ENCODE data around the gene ZNF674. TPM values are rescaled to one million over a fixed set of nuclear protein-coding genes. Genes with fewer than 3 reads are reported as not detected.
"Not testable (repeated sequence)": the region's sequence is repeated elsewhere in the genome, so short reads cannot be mapped to it uniquely, and the experiment has no call there.

The ZNF674 gene
- total RNA-seq, 1 donor from 2014 or later: 3.6 TPM

- no peak for ATAC-seq
Measured at GRCh38 chrX:46569621-46570020, 24.4 kb upstream of the ZNF674 start.

- ATAC-seq: no peak
Measured at GRCh38 chrX:46567388-46567787, 22.2 kb upstream of the ZNF674 start.

GRCh38 chrX:46561824-46562657 lies 16.8 kb upstream of the ZNF674 start:
- ATAC-seq: no peak

- no peak for ATAC-seq
Measured at GRCh38 chrX:46559062-46559461, 13.8 kb upstream of the ZNF674 start.

- ATAC-seq: no peak
Measured at GRCh38 chrX:46554942-46555341, 9.7 kb upstream of the ZNF674 start.

GRCh38 chrX:46553935-46554334 lies 8.7 kb upstream of the ZNF674 start:
- ATAC-seq: no peak

GRCh38 chrX:46551494-46552128 lies 6.4 kb upstream of the ZNF674 start:
- ATAC-seq: no peak

- no peak for ATAC-seq
Measured at GRCh38 chrX:46549914-46550313, 4.7 kb upstream of the ZNF674 start.

GRCh38 chrX:46547857-46548256 lies 2.6 kb upstream of the ZNF674 start:
- no peak for ATAC-seq

- ATAC-seq: not testable (repeated sequence)
Measured at GRCh38 chrX:46544527-46544926, 694 bp downstream of the ZNF674 start.

GRCh38 chrX:46543441-46543840 lies 1.8 kb downstream of the ZNF674 start:
- ATAC-seq: no peak

- no peak for ATAC-seq
Measured at GRCh38 chrX:46531442-46531841, 13.8 kb downstream of the ZNF674 start.

GRCh38 chrX:46530404-46530908 lies 14.8 kb downstream of the ZNF674 start:
- ATAC-seq: not testable (repeated sequence)

- ATAC-seq: not testable (repeated sequence)
Measured at GRCh38 chrX:46529740-46530403, 15.3 kb downstream of the ZNF674 start.

- ATAC-seq: not testable (repeated sequence)
Measured at GRCh38 chrX:46528640-46529039, 16.6 kb downstream of the ZNF674 start.

- no peak for ATAC-seq
Measured at GRCh38 chrX:46506076-46506475, 39.1 kb downstream of the ZNF674 start.

- ATAC-seq: no peak
Measured at GRCh38 chrX:46502848-46503247, 42.4 kb downstream of the ZNF674 start.

- ATAC-seq: no peak
Measured at GRCh38 chrX:46500054-46500453, 45.2 kb downstream of the ZNF674 start.

GRCh38 chrX:46488712-46489111 lies 56.5 kb downstream of the ZNF674 start:
- ATAC-seq: no peak

- no peak for ATAC-seq
Measured at GRCh38 chrX:46485897-46486296, 59.3 kb downstream of the ZNF674 start.

- not testable (repeated sequence) for ATAC-seq
Measured at GRCh38 chrX:46478634-46479033, 66.6 kb downstream of the ZNF674 start.

- no peak for ATAC-seq
Measured at GRCh38 chrX:46477435-46477834, 67.8 kb downstream of the ZNF674 start.

GRCh38 chrX:46465203-46465602 lies 80.0 kb downstream of the ZNF674 start:
- no peak for ATAC-seq
